Muscle of leg (tissue), 11 donors: ENCODE data around the gene AXIN2. TPM values are rescaled to one million over a fixed set of nuclear protein-coding genes. Genes with fewer than 3 reads are reported as not detected.
"Not testable (repeated sequence)": the region's sequence is repeated elsewhere in the genome, so short reads cannot be mapped to it uniquely, and the experiment has no call there.

Experiments
- DNase-seq: peaks from one replicate; pipeline ENCODE4 v3.0.0; 2013
- H3K27ac ChIP-seq: one replicate; pipeline ENCODE4 v1.5.1; 2013; ENCODE audit warnings: mild to moderate bottlenecking, low read length, control low read depth
- H3K27me3 ChIP-seq: one replicate; pipeline ENCODE4 v1.6.1; 2013; ENCODE audit warnings: low read length; ENCODE audit not compliant: control insufficient read depth, insufficient read depth
- H3K36me3 ChIP-seq: one replicate; pipeline ENCODE4 v1.6.1; 2013; ENCODE audit warnings: low read length; ENCODE audit not compliant: control insufficient read depth, insufficient read depth
- H3K4me1 ChIP-seq: one replicate; pipeline ENCODE4 v1.6.1; 2013; ENCODE audit warnings: low read length; ENCODE audit not compliant: control insufficient read depth, insufficient read depth
- H3K4me3 ChIP-seq: one replicate; pipeline ENCODE4 v1.5.1; 2013; ENCODE audit warnings: low read length, control low read depth
- H3K9me3 ChIP-seq: replicated peaks from 2 replicates; pipeline ENCODE4 v1.6.1; 2013; ENCODE audit warnings: low read depth, low read length; ENCODE audit not compliant: control insufficient read depth
- WGBS: methylation state at CpG from one replicate; pipeline ENCODE4 v1.1.5; 2013; ENCODE audit warnings: missing lambda C conversion rate; ENCODE audit not compliant: insufficient coverage; 5-methylcytosine and 5-hydroxymethylcytosine counted together
- polyA plus RNA-seq, 8 donors: library from polyadenylated mRNA; unstranded; fragments of 120-200 nt; gene quantifications; one replicate each; pipeline versions ENCODE4 v1.2.1 to v1.2.3, GENCODE V29; 2013; ENCODE audit warnings: inconsistent platforms in 1 of 8, low replicate concordance in 1 of 8; ENCODE audit not compliant: insufficient read length in 8 of 8, insufficient read depth in 1 of 8
- total RNA-seq: library from RNA; stranded (reverse); fragments of 120-200 nt; gene quantifications from one replicate; pipeline ENCODE4 v1.2.4, GENCODE V29; 2013

AXIN2 gene
- total and polyA plus RNA-seq, 9 donors, result 9.9 to 17.7 (median 13.9) TPM

- Histone ChIP-seq H3K4me3 (no peak overlapping the region), H3K27ac (no peak overlapping the region), H3K36me3 (peaks cover 2% of the 10 kb centered on the region), H3K27me3 (no peaks in the 10 kb centered on the region), H3K9me3 (no peaks in the 10 kb centered on the region), H3K4me1 (no peaks in the 10 kb centered on the region)
- 91% methylated on average over 6 of the region's 14 CpGs for WGBS
- no peak for DNase-seq
Measured at GRCh38 chr17:65522751-65523404, 38.6 kb downstream of the AXIN2 start.

- DNase-seq, result no peak
- Histone ChIP-seq H3K27ac (no peak overlapping the region), H3K9me3 (no peaks in the 10 kb centered on the region), H3K4me1 (peaks cover 9% of the 10 kb centered on the region), H3K36me3 (no peaks in the 10 kb centered on the region), H3K27me3 (peaks cover 7% of the 10 kb centered on the region), H3K4me3 (no peak overlapping the region)
- WGBS, result 30% methylated on average over 1 of the region's 3 CpGs
Measured at GRCh38 chr17:65519462-65519861, 42.0 kb downstream of the AXIN2 start.

GRCh38 chr17:65518256-65518655 lies 43.2 kb downstream of the AXIN2 start:
- H3K4me3 ChIP-seq, result no peak overlapping the region
- H3K4me1 ChIP-seq, result peaks cover 9% of the 10 kb centered on the region
- no peaks in the 10 kb centered on the region for H3K9me3 ChIP-seq
- H3K36me3 ChIP-seq, result no peaks in the 10 kb centered on the region
- H3K27me3 ChIP-seq, result peaks cover 7% of the 10 kb centered on the region
- no peak for DNase-seq
- 100% methylated on average over 1 of the region's 2 CpGs for WGBS
- H3K27ac ChIP-seq, result no peak overlapping the region

GRCh38 chr17:65515959-65516948 lies 45.2 kb downstream of the AXIN2 start:
- peak; percentile 72 for DNase-seq
- peaks cover 7% of the 10 kb centered on the region for H3K27me3 ChIP-seq
- H3K36me3 ChIP-seq, result no peaks in the 10 kb centered on the region
- H3K27ac ChIP-seq, result no peak overlapping the region
- H3K4me3 ChIP-seq, result no peak overlapping the region
- H3K4me1 ChIP-seq, result peaks cover 9% of the 10 kb centered on the region
- no peaks in the 10 kb centered on the region for H3K9me3 ChIP-seq
- WGBS, result 25% methylated on average over 12 of the region's 17 CpGs

- Histone ChIP-seq H3K4me1 (peaks cover 9% of the 10 kb centered on the region), H3K4me3 (no peak overlapping the region), H3K36me3 (no peaks in the 10 kb centered on the region), H3K27ac (no peak overlapping the region), H3K27me3 (peaks cover 7% of the 10 kb centered on the region), H3K9me3 (no peaks in the 10 kb centered on the region)
- no peak for DNase-seq
- WGBS, result 100% methylated on average over 1 of the region's 6 CpGs
Measured at GRCh38 chr17:65515512-65515911, 45.9 kb downstream of the AXIN2 start.

GRCh38 chr17:65514541-65514940 lies 46.9 kb downstream of the AXIN2 start:
- no peaks in the 10 kb centered on the region for H3K9me3 ChIP-seq
- peaks cover 7% of the 10 kb centered on the region for H3K27me3 ChIP-seq
- H3K4me3 ChIP-seq, result no peak overlapping the region
- no peak overlapping the region for H3K27ac ChIP-seq
- 73% methylated on average over 4 of the region's 5 CpGs for WGBS
- H3K4me1 ChIP-seq, result peaks cover 9% of the 10 kb centered on the region
- no peak for DNase-seq
- no peaks in the 10 kb centered on the region for H3K36me3 ChIP-seq

GRCh38 chr17:65514082-65514481 lies 47.4 kb downstream of the AXIN2 start:
- 35% methylated on average over 5 of the region's 8 CpGs for WGBS
- DNase-seq, result no peak
- no peak overlapping the region for H3K27ac ChIP-seq

GRCh38 chr17:65511316-65511715 lies 50.1 kb downstream of the AXIN2 start:
- no peaks in the 10 kb centered on the region for H3K36me3 ChIP-seq
- H3K27ac ChIP-seq, result no peak overlapping the region
- H3K4me1 ChIP-seq, result peaks cover 7% of the 10 kb centered on the region
- peaks cover 2% of the 10 kb centered on the region for H3K9me3 ChIP-seq
- peaks cover 3% of the 10 kb centered on the region for H3K27me3 ChIP-seq
- no CpG with 5 or more reads among the region's 3 CpGs for whole genome bisulfite sequencing
- no peak overlapping the region for H3K4me3 ChIP-seq
- peak; percentile 63 for DNase-seq

More at GRCh38 chr17:65514082-65514481, 47.4 kb downstream of the AXIN2 start:
- Histone ChIP-seq H3K27me3 (peaks cover 7% of the 10 kb centered on the region), H3K4me3 (no peak overlapping the region), H3K9me3 (no peaks in the 10 kb centered on the region), H3K36me3 (no peaks in the 10 kb centered on the region), H3K4me1 (peaks cover 9% of the 10 kb centered on the region)

GRCh38 chr17:65509032-65509431 lies 52.4 kb downstream of the AXIN2 start:
- 0% methylated on average over 1 of the region's 2 CpGs for WGBS
- no peaks in the 10 kb centered on the region for H3K27me3 ChIP-seq
- H3K36me3 ChIP-seq, result no peaks in the 10 kb centered on the region
- no peak overlapping the region for H3K27ac ChIP-seq
- H3K4me1 ChIP-seq, result no peaks in the 10 kb centered on the region
- no peak overlapping the region for H3K4me3 ChIP-seq
- no peak for DNase-seq
- H3K9me3 ChIP-seq, result peaks cover 2% of the 10 kb centered on the region

GRCh38 chr17:65504673-65505072 lies 56.8 kb downstream of the AXIN2 start:
- not testable (repeated sequence) for H3K9me3 ChIP-seq, H3K36me3 ChIP-seq, H3K27me3 ChIP-seq, H3K4me3 ChIP-seq, DNase-seq, H3K27ac ChIP-seq, H3K4me1 ChIP-seq
- WGBS, result 71% methylated on average over 6 of the region's 6 CpGs
